HG03280 (cell line): ENCODE measurements around the gene CAMTA1.

Experiments used
- ATAC-seq: cut with Tn5 transposase; IDR thresholded peaks from one replicate; pipeline ENCODE4 v1.9.1; 2021; ENCODE audit warnings: mild to moderate bottlenecking, moderate library complexity; ENCODE audit not compliant: unreplicated experiment

Gene CAMTA1

GRCh38 chr1:7610106-7610731 lies 825.0 kb downstream of the CAMTA1 start:
- no peak for ATAC-seq

GRCh38 chr1:7610936-7611335 lies 825.7 kb downstream of the CAMTA1 start:
- no peak for ATAC-seq

GRCh38 chr1:7611421-7612010 lies 826.3 kb downstream of the CAMTA1 start:
- no peak for ATAC-seq

- ATAC-seq = no peak
Observed at GRCh38 chr1:7613106-7613850, 828.0 kb downstream of the CAMTA1 start.

- no peak for ATAC-seq
Observed at GRCh38 chr1:7613851-7614205, 828.6 kb downstream of the CAMTA1 start.

GRCh38 chr1:7614576-7615074 lies 829.4 kb downstream of the CAMTA1 start:
- ATAC-seq = no peak

GRCh38 chr1:7615138-7615537 lies 829.9 kb downstream of the CAMTA1 start:
- ATAC-seq = no peak

- ATAC-seq = no peak
Observed at GRCh38 chr1:7616076-7616832, 831.0 kb downstream of the CAMTA1 start.

- no peak for ATAC-seq
Observed at GRCh38 chr1:7616953-7617352, 831.7 kb downstream of the CAMTA1 start.

GRCh38 chr1:7617826-7618225 lies 832.6 kb downstream of the CAMTA1 start:
- ATAC-seq = no peak

GRCh38 chr1:7620196-7620595 lies 834.9 kb downstream of the CAMTA1 start:
- ATAC-seq = no peak

- no peak for ATAC-seq
Observed at GRCh38 chr1:7621334-7622219, 836.3 kb downstream of the CAMTA1 start.

- ATAC-seq = no peak
Observed at GRCh38 chr1:7623842-7624241, 838.6 kb downstream of the CAMTA1 start.

GRCh38 chr1:7624791-7625355 lies 839.6 kb downstream of the CAMTA1 start:
- no peak for ATAC-seq

- ATAC-seq = no peak
Observed at GRCh38 chr1:7625401-7625800, 840.1 kb downstream of the CAMTA1 start.

- ATAC-seq = no peak
Observed at GRCh38 chr1:7628273-7628672, 843.0 kb downstream of the CAMTA1 start.

- no peak for ATAC-seq
Observed at GRCh38 chr1:7629011-7629410, 843.8 kb downstream of the CAMTA1 start.

GRCh38 chr1:7629465-7630195 lies 844.4 kb downstream of the CAMTA1 start:
- ATAC-seq = no peak

GRCh38 chr1:7630378-7630777 lies 845.1 kb downstream of the CAMTA1 start:
- ATAC-seq = no peak
